HL-60 (cell line): ENCODE data around the gene C19orf73.

Experiments used
- DNase-seq, 2 experiments: peaks; one replicate each; pipeline ENCODE4 v3.0.0-alpha.2; 2010 to 2020; ENCODE audit warnings: low read depth in 1 of 2, low spot score in 1 of 2
- H3K27ac ChIP-seq: fragments of 250-450 bp; sonication (Bioruptor Pico); replicated peaks from 2 replicates; pipeline ENCODE4 v1.5.1; 2020; ENCODE audit warnings: mild to moderate bottlenecking, moderate library complexity
- H3K27me3 ChIP-seq: fragments of 250-450 bp; sonication (Bioruptor Pico); 2 replicates; pipeline ENCODE4 v1.5.1; 2021; ENCODE audit warnings: mild to moderate bottlenecking, moderate library complexity; ENCODE audit not compliant: insufficient read depth, poor library complexity, severe bottlenecking
- H3K4me3 ChIP-seq: replicated peaks from 2 replicates; pipeline ENCODE4 v1.5.1; 2011; ENCODE audit warnings: mild to moderate bottlenecking, control low read depth, low read length; ENCODE audit not compliant: insufficient read depth
- CTCF ChIP-seq: IDR thresholded peaks from one replicate; pipeline ENCODE4 v1.5.1; 2011; ENCODE audit warnings: low read length, control low read depth, inconsistent platforms; ENCODE audit not compliant: insufficient read depth
- GABPA ChIP-seq: IDR thresholded peaks from 2 replicates; pipeline ENCODE4 v1.6.1; 2012; ENCODE audit warnings: low read depth
- POLR2AphosphoS5 ChIP-seq: IDR thresholded peaks from 2 replicates; pipeline ENCODE4 v1.6.1; 2012; ENCODE audit warnings: low read depth
- REST ChIP-seq: IDR thresholded peaks from 2 replicates; pipeline ENCODE4 v1.6.1; 2012; ENCODE audit warnings: low read depth; ENCODE audit not compliant: insufficient replicate concordance
- SPI1 ChIP-seq: IDR thresholded peaks from 2 replicates; pipeline ENCODE4 v1.6.1; 2012; ENCODE audit warnings: low read depth, mild to moderate bottlenecking, borderline replicate concordance

C19orf73 gene

GRCh38 chr19:49109051-49109450 lies 9.9 kb downstream of the C19orf73 start:
- no peak overlapping the region for H3K4me3 ChIP-seq
- no peak for DNase-seq
- no peak; the same call in 1 of the 2 replicates for TF ChIP-seq POLR2AphosphoS5
- no peak for TF ChIP-seq CTCF
- no peak for TF ChIP-seq GABPA
- TF ChIP-seq SPI1: no peak
- TF ChIP-seq REST: no peak
- H3K27ac ChIP-seq: no peak overlapping the region
- no peaks in the 10 kb centered on the region for H3K27me3 ChIP-seq

GRCh38 chr19:49107625-49108459 lies 11.1 kb downstream of the C19orf73 start:
- no peak for DNase-seq
- no peaks in the 10 kb centered on the region for H3K27me3 ChIP-seq
- H3K27ac ChIP-seq: no peak overlapping the region
- no peak overlapping the region for H3K4me3 ChIP-seq
- no peak for TF ChIP-seq SPI1
- no peak for TF ChIP-seq REST
- TF ChIP-seq GABPA: no peak
- no peak for TF ChIP-seq CTCF
- TF ChIP-seq POLR2AphosphoS5: no peak

GRCh38 chr19:49106648-49107135 lies 12.3 kb downstream of the C19orf73 start:
- TF ChIP-seq CTCF: peak; percentile 85
- peak; percentile 46; the same call in 1 of the 2 replicates for TF ChIP-seq POLR2AphosphoS5
- no peak for TF ChIP-seq REST
- no peak overlapping the region for H3K4me3 ChIP-seq
- DNase-seq: peak in 1 of 2 experiments; percentile 61
- no peak overlapping the region for H3K27ac ChIP-seq
- H3K27me3 ChIP-seq: no peaks in the 10 kb centered on the region
